Heart left ventricle (tissue), 13 donors: ENCODE data around the gene ZNF354B.

Source experiments
- CTCF ChIP-seq, 12 donors: fragments of 200-600 bp; sonication (generic) in 4 of 12; IDR thresholded peaks; one replicate each; pipeline versions ENCODE4 v1.5.0 to v1.8.0; 2018 to 2022; ENCODE audit warnings: antibody characterized with exemption in 12 of 12, mild to moderate bottlenecking in 5 of 12
- POLR2A ChIP-seq, 2 donors: fragments of 450-650 bp; IDR thresholded peaks; one replicate each; pipeline ENCODE4 v1.6.1; 2017; ENCODE audit warnings: antibody characterized with exemption in 2 of 2, mild to moderate bottlenecking in 2 of 2, moderate library complexity in 2 of 2
- donor health status: ischemic (EF 13 %, LVEDD 7.1; RV severe dilation, severe dysfunction).
- donor health status: DM: no; HTN: yes; CAD: no.
- donor health status: DM: no; HTN: no; CAD: no.
- donor health status: ischemic (EF 25% LVEDD 6.9; RV normal size, moderate dysfunction).
- donor health status: ischemic (EF 25% LVEDD 5.7; RV mildly dilated, moderate dysfunction).
- donor health status: ischemic (EF 35%, LVEDD 5.7; RV mildly dilated, moderate dysfunction).
- donor health status: nonischemic (EF 11% LVEDD 7.7; RV severe dilation, severe dysfunction).
- donor health status: DM: yes; HTN: yes; CAD: no.
- donor health status: PGD.
- donor health status: ischemic (EF 29% LVEDD 5.4; RV normal size, mild dysfunction).
- donor health status: nonischemic (EF 23%, LVEDD 6.1; RV moderate dilation, normal function).

- TF ChIP-seq CTCF (IDR thresholded peaks at IDR 0.05) (no peak), POLR2A (IDR thresholded peaks at IDR 0.05) (no peak)
Measured at GRCh38 chr5:178902849-178903248, 43.1 kb downstream of the ZNF354B start.
